Measurements from ENCODE around the gene OTOF. TPM values are rescaled to one million over a fixed set of nuclear protein-coding genes. Genes with fewer than 3 reads are reported as not detected.

The OTOF gene
- total RNA-seq (2014; rRNA removed; shearing (Covaris generic)): 0.07 and 0.14 TPM in 2 replicates

- Histone ChIP-seq H3K36me3 (replicated peaks; ENCODE audit: control insufficient read depth, insufficient read depth, low read length) (no peaks in the 10 kb centered on the region), H3K4me3 (ENCODE audit: insufficient read depth, low read depth, low read length) (no peak within 1 kb of the TSS), H3K27me3 (ENCODE audit: control insufficient read depth, insufficient read depth, low read length) (no peaks in the 10 kb centered on the region)
- peak; percentile 39 for DNase-seq
These were observed at the start of gene OTOF for GRCh38 chr2:26477911-26478253. Gene OTOF, minus strand, starts transcription at chr2:26478124.

- Histone ChIP-seq H3K4me3 (ENCODE audit: insufficient read depth, low read depth, low read length) (no peak overlapping the region), H3K27me3 (ENCODE audit: control insufficient read depth, insufficient read depth, low read length) (no peaks in the 10 kb centered on the region), H3K36me3 (replicated peaks; ENCODE audit: control insufficient read depth, insufficient read depth, low read length) (no peaks in the 10 kb centered on the region)
- DNase-seq: no peak
These were observed 48.7 kb upstream of the OTOF start for GRCh38 chr2:26526589-26526988.

- no peaks in the 10 kb centered on the region for H3K27me3 ChIP-seq (ENCODE audit: control insufficient read depth, insufficient read depth, low read length)
- no peak overlapping the region for H3K4me3 ChIP-seq (ENCODE audit: insufficient read depth, low read depth, low read length)
- no peaks in the 10 kb centered on the region for H3K36me3 ChIP-seq (replicated peaks; ENCODE audit: control insufficient read depth, insufficient read depth, low read length)
- no peak for DNase-seq
These were observed 48.2 kb upstream of the OTOF start for GRCh38 chr2:26526105-26526504.

- no peak for DNase-seq
- Histone ChIP-seq H3K36me3 (replicated peaks; ENCODE audit: control insufficient read depth, insufficient read depth, low read length) (no peaks in the 10 kb centered on the region), H3K27me3 (ENCODE audit: control insufficient read depth, insufficient read depth, low read length) (no peaks in the 10 kb centered on the region), H3K4me3 (ENCODE audit: insufficient read depth, low read depth, low read length) (no peak overlapping the region)
These were observed 45.8 kb upstream of the OTOF start for GRCh38 chr2:26523750-26524149.

GRCh38 chr2:26522751-26523171, 44.8 kb upstream of the OTOF start:
- H3K27me3 ChIP-seq (ENCODE audit: control insufficient read depth, insufficient read depth, low read length): no peaks in the 10 kb centered on the region
- no peak overlapping the region for H3K4me3 ChIP-seq (ENCODE audit: insufficient read depth, low read depth, low read length)
- no peaks in the 10 kb centered on the region for H3K36me3 ChIP-seq (replicated peaks; ENCODE audit: control insufficient read depth, insufficient read depth, low read length)
- no peak for DNase-seq

- Histone ChIP-seq H3K36me3 (replicated peaks; ENCODE audit: control insufficient read depth, insufficient read depth, low read length) (no peaks in the 10 kb centered on the region), H3K27me3 (ENCODE audit: control insufficient read depth, insufficient read depth, low read length) (no peaks in the 10 kb centered on the region), H3K4me3 (ENCODE audit: insufficient read depth, low read depth, low read length) (no peak overlapping the region)
- no peak for DNase-seq
These were observed 44.4 kb upstream of the OTOF start for GRCh38 chr2:26522325-26522724.

- no peaks in the 10 kb centered on the region for H3K27me3 ChIP-seq (ENCODE audit: control insufficient read depth, insufficient read depth, low read length)
- DNase-seq: no peak
- H3K4me3 ChIP-seq (ENCODE audit: insufficient read depth, low read depth, low read length): no peak overlapping the region
- H3K36me3 ChIP-seq (replicated peaks; ENCODE audit: control insufficient read depth, insufficient read depth, low read length): no peaks in the 10 kb centered on the region
These were observed 43.9 kb upstream of the OTOF start for GRCh38 chr2:26521913-26522180.

- H3K27me3 ChIP-seq (ENCODE audit: control insufficient read depth, insufficient read depth, low read length): no peaks in the 10 kb centered on the region
- H3K36me3 ChIP-seq (replicated peaks; ENCODE audit: control insufficient read depth, insufficient read depth, low read length): no peaks in the 10 kb centered on the region
These were observed 43.4 kb upstream of the OTOF start for GRCh38 chr2:26521054-26521912.

GRCh38 chr2:26520148-26520449, 42.2 kb upstream of the OTOF start:
- Histone ChIP-seq H3K27me3 (ENCODE audit: control insufficient read depth, insufficient read depth, low read length) (no peaks in the 10 kb centered on the region), H3K4me3 (ENCODE audit: insufficient read depth, low read depth, low read length) (no peak overlapping the region), H3K36me3 (replicated peaks; ENCODE audit: control insufficient read depth, insufficient read depth, low read length) (no peaks in the 10 kb centered on the region)
- DNase-seq: no peak

More at GRCh38 chr2:26521054-26521912, 43.4 kb upstream of the OTOF start:
- DNase-seq: peak; percentile 93
- H3K4me3 ChIP-seq (ENCODE audit: insufficient read depth, low read depth, low read length): no peak overlapping the region

- H3K27me3 ChIP-seq (ENCODE audit: control insufficient read depth, insufficient read depth, low read length): no peaks in the 10 kb centered on the region
These were observed 41.6 kb upstream of the OTOF start for GRCh38 chr2:26519396-26520147.

GRCh38 chr2:26516781-26517180, 38.9 kb upstream of the OTOF start:
- Histone ChIP-seq H3K4me3 (ENCODE audit: insufficient read depth, low read depth, low read length) (no peak overlapping the region), H3K27me3 (ENCODE audit: control insufficient read depth, insufficient read depth, low read length) (no peaks in the 10 kb centered on the region), H3K36me3 (replicated peaks; ENCODE audit: control insufficient read depth, insufficient read depth, low read length) (no peaks in the 10 kb centered on the region)
- DNase-seq: no peak

More at GRCh38 chr2:26519396-26520147, 41.6 kb upstream of the OTOF start:
- Histone ChIP-seq H3K36me3 (replicated peaks; ENCODE audit: control insufficient read depth, insufficient read depth, low read length) (no peaks in the 10 kb centered on the region), H3K4me3 (ENCODE audit: insufficient read depth, low read depth, low read length) (no peak overlapping the region)
- DNase-seq: no peak

GRCh38 chr2:26516246-26516645, 38.3 kb upstream of the OTOF start:
- no peak overlapping the region for H3K4me3 ChIP-seq (ENCODE audit: insufficient read depth, low read depth, low read length)
- no peaks in the 10 kb centered on the region for H3K27me3 ChIP-seq (ENCODE audit: control insufficient read depth, insufficient read depth, low read length)
- DNase-seq: no peak

GRCh38 chr2:26515771-26516170, 37.8 kb upstream of the OTOF start:
- no peak for DNase-seq
- H3K36me3 ChIP-seq (replicated peaks; ENCODE audit: control insufficient read depth, insufficient read depth, low read length): no peaks in the 10 kb centered on the region
- H3K4me3 ChIP-seq (ENCODE audit: insufficient read depth, low read depth, low read length): no peak overlapping the region
- H3K27me3 ChIP-seq (ENCODE audit: control insufficient read depth, insufficient read depth, low read length): no peaks in the 10 kb centered on the region

More at GRCh38 chr2:26516246-26516645, 38.3 kb upstream of the OTOF start:
- H3K36me3 ChIP-seq (replicated peaks; ENCODE audit: control insufficient read depth, insufficient read depth, low read length): no peaks in the 10 kb centered on the region

- Histone ChIP-seq H3K36me3 (replicated peaks; ENCODE audit: control insufficient read depth, insufficient read depth, low read length) (no peaks in the 10 kb centered on the region), H3K27me3 (ENCODE audit: control insufficient read depth, insufficient read depth, low read length) (no peaks in the 10 kb centered on the region), H3K4me3 (ENCODE audit: insufficient read depth, low read depth, low read length) (no peak overlapping the region)
- DNase-seq: no peak
These were observed 36.1 kb upstream of the OTOF start for GRCh38 chr2:26514045-26514444.

GRCh38 chr2:26513261-26513660, 35.3 kb upstream of the OTOF start:
- H3K27me3 ChIP-seq (ENCODE audit: control insufficient read depth, insufficient read depth, low read length): no peaks in the 10 kb centered on the region

More at GRCh38 chr2:26513261-26513660, 35.3 kb upstream of the OTOF start:
- no peak for DNase-seq
- Histone ChIP-seq H3K36me3 (replicated peaks; ENCODE audit: control insufficient read depth, insufficient read depth, low read length) (no peaks in the 10 kb centered on the region), H3K4me3 (ENCODE audit: insufficient read depth, low read depth, low read length) (no peak overlapping the region)

Measured in H7 (cell line).